NT2/D1 (cell line): ENCODE data around the gene IP6K1.

Experiments
- DNase-seq: peaks from one replicate; pipeline ENCODE4 v3.0.0-alpha.2; 2011; ENCODE audit warnings: low read depth, low spot score
- H3K27me3 ChIP-seq: 2 replicates; pipeline ENCODE4 v1.6.0; 2011; ENCODE audit warnings: mild to moderate bottlenecking; ENCODE audit not compliant: insufficient read length, insufficient read depth
- H3K36me3 ChIP-seq: 2 replicates; pipeline ENCODE4 v1.6.1; 2011; ENCODE audit warnings: mild to moderate bottlenecking, low read length, mixed read lengths; ENCODE audit not compliant: insufficient read depth, insufficient read length
- H3K4me1 ChIP-seq: 2 replicates; pipeline ENCODE4 v1.5.1; 2011; ENCODE audit not compliant: insufficient read depth, insufficient read length
- H3K4me3 ChIP-seq: 2 replicates; pipeline ENCODE4 v1.5.1; 2011; ENCODE audit warnings: low read depth; ENCODE audit not compliant: insufficient read length
- H3K9ac ChIP-seq: 2 replicates; pipeline ENCODE4 v1.6.0; 2011; ENCODE audit warnings: low read depth; ENCODE audit not compliant: insufficient read length
- H3K9me3 ChIP-seq: 2 replicates; pipeline ENCODE4 v1.5.1; 2011; ENCODE audit warnings: mild to moderate bottlenecking, low read length; ENCODE audit not compliant: insufficient read depth
- SUZ12 ChIP-seq: IDR thresholded peaks from 2 replicates; pipeline ENCODE4 v1.6.1; 2011; ENCODE audit not compliant: insufficient read length, insufficient read depth; ENCODE audit errors: extremely low read depth
- YY1 ChIP-seq: IDR thresholded peaks from 2 replicates; pipeline ENCODE4 v1.6.1; 2011; ENCODE audit not compliant: insufficient read length, insufficient read depth
- ZNF274 ChIP-seq: IDR thresholded peaks from 2 replicates; pipeline ENCODE4 v1.6.1; 2011; ENCODE audit warnings: mild to moderate bottlenecking, low read depth, low read length

The IP6K1 gene

GRCh38 chr3:49771340-49771938, 14.9 kb downstream of the IP6K1 start:
- Histone ChIP-seq H3K9ac (no peak overlapping the region), H3K4me1 (no peaks in the 10 kb centered on the region)
- TF ChIP-seq YY1 (no peak), ZNF274 (no peak), SUZ12 (no peak)

GRCh38 chr3:49769926-49770325, 16.4 kb downstream of the IP6K1 start:
- H3K9ac ChIP-seq = no peak overlapping the region
- H3K9me3 ChIP-seq = no peaks in the 10 kb centered on the region
- H3K4me3 ChIP-seq = no peak overlapping the region
- TF ChIP-seq YY1 (no peak), SUZ12 (no peak), ZNF274 (no peak)
- no peaks in the 10 kb centered on the region for H3K4me1 ChIP-seq
- H3K36me3 ChIP-seq = peaks cover 26% of the 10 kb centered on the region
- no peaks in the 10 kb centered on the region for H3K27me3 ChIP-seq
- no peak for DNase-seq

More at GRCh38 chr3:49771340-49771938, 14.9 kb downstream of the IP6K1 start:
- no peaks in the 10 kb centered on the region for H3K9me3 ChIP-seq
- peaks cover 33% of the 10 kb centered on the region for H3K36me3 ChIP-seq
- no peak for DNase-seq
- no peaks in the 10 kb centered on the region for H3K27me3 ChIP-seq
- H3K4me3 ChIP-seq = no peak overlapping the region

GRCh38 chr3:49769286-49769915, 16.9 kb downstream of the IP6K1 start:
- Histone ChIP-seq H3K27me3 (no peaks in the 10 kb centered on the region), H3K36me3 (peaks cover 26% of the 10 kb centered on the region), H3K4me3 (no peak overlapping the region), H3K9me3 (no peaks in the 10 kb centered on the region), H3K4me1 (no peaks in the 10 kb centered on the region), H3K9ac (no peak overlapping the region)
- no peak for DNase-seq
- TF ChIP-seq YY1 (no peak), SUZ12 (no peak), ZNF274 (no peak)

GRCh38 chr3:49763981-49764380, 22.4 kb downstream of the IP6K1 start:
- H3K4me1 ChIP-seq = no peaks in the 10 kb centered on the region
- H3K9ac ChIP-seq = no peak overlapping the region
- TF ChIP-seq YY1 (no peak), SUZ12 (no peak), ZNF274 (no peak)
- no peak overlapping the region for H3K4me3 ChIP-seq
- H3K36me3 ChIP-seq = peaks cover 26% of the 10 kb centered on the region
- H3K27me3 ChIP-seq = no peaks in the 10 kb centered on the region
- no peak for DNase-seq
- no peaks in the 10 kb centered on the region for H3K9me3 ChIP-seq

GRCh38 chr3:49761661-49762060, 24.7 kb downstream of the IP6K1 start:
- DNase-seq = no peak
- peaks cover 22% of the 10 kb centered on the region for H3K36me3 ChIP-seq

GRCh38 chr3:49759226-49759625, 27.1 kb downstream of the IP6K1 start:
- TF ChIP-seq ZNF274 = no peak
- TF ChIP-seq SUZ12 = no peak
- TF ChIP-seq YY1 = no peak
- H3K9me3 ChIP-seq = no peaks in the 10 kb centered on the region
- no peaks in the 10 kb centered on the region for H3K27me3 ChIP-seq

More at GRCh38 chr3:49761661-49762060, 24.7 kb downstream of the IP6K1 start:
- H3K27me3 ChIP-seq = no peaks in the 10 kb centered on the region
- H3K9ac ChIP-seq = no peak overlapping the region
- no peaks in the 10 kb centered on the region for H3K4me1 ChIP-seq
- TF ChIP-seq SUZ12 = no peak
- H3K4me3 ChIP-seq = no peak overlapping the region
- no peaks in the 10 kb centered on the region for H3K9me3 ChIP-seq

GRCh38 chr3:49757197-49757596, 29.1 kb downstream of the IP6K1 start:
- Histone ChIP-seq H3K9me3 (no peaks in the 10 kb centered on the region), H3K4me1 (no peaks in the 10 kb centered on the region), H3K4me3 (no peak overlapping the region), H3K9ac (no peak overlapping the region), H3K27me3 (no peaks in the 10 kb centered on the region), H3K36me3 (peaks cover 17% of the 10 kb centered on the region)
- no peak for TF ChIP-seq ZNF274
- TF ChIP-seq YY1 = no peak
- no peak for TF ChIP-seq SUZ12
- no peak for DNase-seq

More at GRCh38 chr3:49759226-49759625, 27.1 kb downstream of the IP6K1 start:
- Histone ChIP-seq H3K4me1 (no peaks in the 10 kb centered on the region), H3K9ac (no peak overlapping the region), H3K36me3 (peaks cover 19% of the 10 kb centered on the region), H3K4me3 (no peak overlapping the region)
- DNase-seq = no peak
